Measurements from ENCODE around the gene NUP160. TPM values are rescaled to one million over a fixed set of nuclear protein-coding genes. Genes with fewer than 3 reads are reported as not detected.
"Not testable (repeated sequence)": the region's sequence is repeated elsewhere in the genome, so short reads cannot be mapped to it uniquely, and the experiment has no call there.

Gene NUP160
- total and polyA plus RNA-seq, 4 donors, result 5.0 to 38.2 (median 21.7) TPM

GRCh38 chr11:47768101-47768612, 80.0 kb downstream of the NUP160 start:
- Histone ChIP-seq H3K9me3 (ENCODE audit: control insufficient read depth, low read length) (no peaks in the 10 kb centered on the region), H3K4me3 (ENCODE audit: low read length in 2 of 2) (peak overlapping the region; percentile 38 to 46), H3K36me3 (ENCODE audit: control insufficient read depth in 1 of 2, insufficient read depth in 2 of 2, low read length in 1 of 2) (no peaks in the 10 kb centered on the region), H3K27ac (ENCODE audit: low read depth in 1 of 2, low read length in 2 of 2) (peak overlapping the region; percentile 96 to 99), H3K4me1 (ENCODE audit: control insufficient read depth in 1 of 2, insufficient read depth in 2 of 2, low read length in 2 of 2) (peaks cover 0 to 2% of the 10 kb centered on the region in 2 donors), H3K27me3 (ENCODE audit: control insufficient read depth in 1 of 2, insufficient read depth in 2 of 2, low read length in 1 of 2) (no peaks in the 10 kb centered on the region)
- 2 to 3% methylated on average over 12 of the region's 12 CpGs for WGBS, 2 donors
- DNase-seq (peak; percentile 79 to 82), ATAC-seq (ENCODE audit: low FRiP score) (peak; percentile 78)
- intact Hi-C loops (cut with DNase I), result no loop called here

GRCh38 chr11:47766509-47767227, 81.5 kb downstream of the NUP160 start:
- WGBS, 2 donors, result 0% methylated on average over 44 to 65 of the region's 65 CpGs
- ATAC-seq (ENCODE audit: low FRiP score) (peak; percentile 65), DNase-seq (peak; percentile 85 to 91)
- no peaks in the 10 kb centered on the region for H3K9me3 ChIP-seq (ENCODE audit: control insufficient read depth, low read length)
- no peaks in the 10 kb centered on the region for H3K36me3 ChIP-seq (ENCODE audit: control insufficient read depth in 1 of 2, insufficient read depth in 2 of 2, low read length in 1 of 2)
- H3K27ac ChIP-seq (ENCODE audit: low read depth in 1 of 2, low read length in 2 of 2), result peak overlapping the region; percentile 95 to 97
- H3K4me1 ChIP-seq (ENCODE audit: control insufficient read depth in 1 of 2, insufficient read depth in 2 of 2, low read length in 2 of 2), result peaks cover 0 to 2% of the 10 kb centered on the region in 2 donors
- intact Hi-C loops (cut with DNase I), result no loop called here
- peak overlapping the region; percentile 84 to 92 for H3K4me3 ChIP-seq (ENCODE audit: low read length in 2 of 2)
- H3K27me3 ChIP-seq (ENCODE audit: control insufficient read depth in 1 of 2, insufficient read depth in 2 of 2, low read length in 1 of 2), result no peaks in the 10 kb centered on the region

GRCh38 chr11:47765086-47765485, 83.1 kb downstream of the NUP160 start:
- no peak overlapping the region for H3K4me3 ChIP-seq (ENCODE audit: low read length in 2 of 2)
- no peaks in the 10 kb centered on the region for H3K9me3 ChIP-seq (ENCODE audit: control insufficient read depth, low read length)
- intact Hi-C loops (cut with DNase I), result no loop called here
- 52 to 69% methylated on average over 2 of the region's 2 CpGs for WGBS, 2 donors
- no peaks in the 10 kb centered on the region for H3K27me3 ChIP-seq (ENCODE audit: control insufficient read depth in 1 of 2, insufficient read depth in 2 of 2, low read length in 1 of 2)
- ATAC-seq (ENCODE audit: low FRiP score), result no peak
- no peak overlapping the region for H3K27ac ChIP-seq (ENCODE audit: low read depth in 1 of 2, low read length in 2 of 2)
- no peaks in the 10 kb centered on the region for H3K36me3 ChIP-seq (ENCODE audit: control insufficient read depth in 1 of 2, insufficient read depth in 2 of 2, low read length in 1 of 2)
- peaks cover 0 to 2% of the 10 kb centered on the region in 2 donors for H3K4me1 ChIP-seq (ENCODE audit: control insufficient read depth in 1 of 2, insufficient read depth in 2 of 2, low read length in 2 of 2)
- DNase-seq, result no peak

GRCh38 chr11:47759291-47759690, 88.9 kb downstream of the NUP160 start:
- intact Hi-C loops (cut with DNase I); H3K36me3 ChIP-seq (ENCODE audit: control insufficient read depth in 1 of 2, insufficient read depth in 2 of 2, low read length in 1 of 2); ATAC-seq (ENCODE audit: low FRiP score): not testable (repeated sequence)

GRCh38 chr11:47756208-47756607, 91.9 kb downstream of the NUP160 start:
- Histone ChIP-seq H3K4me1 (ENCODE audit: control insufficient read depth in 1 of 2, insufficient read depth in 2 of 2, low read length in 2 of 2) (no peaks in the 10 kb centered on the region), H3K9me3 (ENCODE audit: control insufficient read depth, low read length) (no peaks in the 10 kb centered on the region), H3K27me3 (ENCODE audit: control insufficient read depth in 1 of 2, insufficient read depth in 2 of 2, low read length in 1 of 2) (no peaks in the 10 kb centered on the region), H3K4me3 (ENCODE audit: low read length in 2 of 2) (no peak overlapping the region), H3K36me3 (ENCODE audit: control insufficient read depth in 1 of 2, insufficient read depth in 2 of 2, low read length in 1 of 2) (peaks cover 7 to 8% of the 10 kb centered on the region in 2 donors), H3K27ac (ENCODE audit: low read depth in 1 of 2, low read length in 2 of 2) (no peak overlapping the region)
- no peak for ATAC-seq (ENCODE audit: low FRiP score)
- intact Hi-C loops (cut with DNase I), result no loop called here
- WGBS, 2 donors, result 91 to 92% methylated on average over 4 of the region's 4 CpGs
- no peak for DNase-seq

More at GRCh38 chr11:47759291-47759690, 88.9 kb downstream of the NUP160 start:
- H3K27ac ChIP-seq (ENCODE audit: low read depth in 1 of 2, low read length in 2 of 2); H3K4me1 ChIP-seq (ENCODE audit: control insufficient read depth in 1 of 2, insufficient read depth in 2 of 2, low read length in 2 of 2); H3K9me3 ChIP-seq (ENCODE audit: control insufficient read depth, low read length); H3K27me3 ChIP-seq (ENCODE audit: control insufficient read depth in 1 of 2, insufficient read depth in 2 of 2, low read length in 1 of 2); DNase-seq; H3K4me3 ChIP-seq (ENCODE audit: low read length in 2 of 2): not testable (repeated sequence)
- 86 to 89% methylated on average over 11 of the region's 11 CpGs for WGBS, 2 donors

- intact Hi-C loops (cut with DNase I), result no loop called here
- DNase-seq, result no peak
- Histone ChIP-seq H3K27me3 (ENCODE audit: control insufficient read depth in 1 of 2, insufficient read depth in 2 of 2, low read length in 1 of 2) (no peaks in the 10 kb centered on the region), H3K36me3 (ENCODE audit: control insufficient read depth in 1 of 2, insufficient read depth in 2 of 2, low read length in 1 of 2) (peaks cover 13 to 18% of the 10 kb centered on the region in 2 donors), H3K4me1 (ENCODE audit: control insufficient read depth in 1 of 2, insufficient read depth in 2 of 2, low read length in 2 of 2) (no peaks in the 10 kb centered on the region), H3K9me3 (ENCODE audit: control insufficient read depth, low read length) (no peaks in the 10 kb centered on the region), H3K27ac (ENCODE audit: low read depth in 1 of 2, low read length in 2 of 2) (no peak overlapping the region), H3K4me3 (ENCODE audit: low read length in 2 of 2) (no peak overlapping the region)
- 81 to 85% methylated on average over 5 of the region's 5 CpGs for WGBS, 2 donors
- no peak for ATAC-seq (ENCODE audit: low FRiP score)
These were observed 97.4 kb downstream of the NUP160 start for GRCh38 chr11:47750725-47751124.

GRCh38 chr11:47742494-47742893, 105.7 kb downstream of the NUP160 start:
- ATAC-seq (ENCODE audit: low FRiP score); H3K4me1 ChIP-seq (ENCODE audit: control insufficient read depth in 1 of 2, insufficient read depth in 2 of 2, low read length in 2 of 2); intact Hi-C loops (cut with DNase I); H3K9me3 ChIP-seq (ENCODE audit: control insufficient read depth, low read length); H3K4me3 ChIP-seq (ENCODE audit: low read length in 2 of 2); H3K27ac ChIP-seq (ENCODE audit: low read depth in 1 of 2, low read length in 2 of 2); H3K27me3 ChIP-seq (ENCODE audit: control insufficient read depth in 1 of 2, insufficient read depth in 2 of 2, low read length in 1 of 2): not testable (repeated sequence)
- WGBS, 2 donors, result 93% methylated on average over 7 of the region's 7 CpGs
- peaks cover 12 to 15% of the 10 kb centered on the region in 2 donors for H3K36me3 ChIP-seq (ENCODE audit: control insufficient read depth in 1 of 2, insufficient read depth in 2 of 2, low read length in 1 of 2)
- DNase-seq, result peak in 1 of 2 donors; percentile 7

- H3K4me1 ChIP-seq (ENCODE audit: control insufficient read depth in 1 of 2, insufficient read depth in 2 of 2, low read length in 2 of 2); H3K36me3 ChIP-seq (ENCODE audit: control insufficient read depth in 1 of 2, insufficient read depth in 2 of 2, low read length in 1 of 2); H3K4me3 ChIP-seq (ENCODE audit: low read length in 2 of 2); ATAC-seq (ENCODE audit: low FRiP score); H3K27ac ChIP-seq (ENCODE audit: low read depth in 1 of 2, low read length in 2 of 2); H3K27me3 ChIP-seq (ENCODE audit: control insufficient read depth in 1 of 2, insufficient read depth in 2 of 2, low read length in 1 of 2); intact Hi-C loops (cut with DNase I); H3K9me3 ChIP-seq (ENCODE audit: control insufficient read depth, low read length): not testable (repeated sequence)
- DNase-seq, result peak in 1 of 2 donors; percentile 24
- 67 to 81% methylated on average over 7 of the region's 7 CpGs for WGBS, 2 donors
These were observed 110.3 kb downstream of the NUP160 start for GRCh38 chr11:47737817-47738216.

- intact Hi-C loops (cut with DNase I), result no loop called here
- ATAC-seq (ENCODE audit: low FRiP score) (no peak), DNase-seq (no peak)
- Histone ChIP-seq H3K4me3 (ENCODE audit: low read length in 2 of 2) (no peak overlapping the region), H3K9me3 (ENCODE audit: control insufficient read depth, low read length) (no peaks in the 10 kb centered on the region), H3K36me3 (ENCODE audit: control insufficient read depth in 1 of 2, insufficient read depth in 2 of 2, low read length in 1 of 2) (peaks cover 4 to 6% of the 10 kb centered on the region in 2 donors), H3K27me3 (ENCODE audit: control insufficient read depth in 1 of 2, insufficient read depth in 2 of 2, low read length in 1 of 2) (no peaks in the 10 kb centered on the region), H3K4me1 (ENCODE audit: control insufficient read depth in 1 of 2, insufficient read depth in 2 of 2, low read length in 2 of 2) (no peaks in the 10 kb centered on the region), H3K27ac (ENCODE audit: low read depth in 1 of 2, low read length in 2 of 2) (no peak overlapping the region)
- WGBS, 2 donors, result 71 to 81% methylated on average over 10 of the region's 10 CpGs
These were observed 115.9 kb downstream of the NUP160 start for GRCh38 chr11:47732271-47732670.
